SJSA1 (cell line): ENCODE measurements around the gene YARS2. TPM values are rescaled to one million over a fixed set of nuclear protein-coding genes. Genes with fewer than 3 reads are reported as not detected.

Source experiments
- DNase-seq, 2 experiments: peaks; one replicate each; pipeline ENCODE4 v3.0.0-alpha.2; 2015 to 2020; ENCODE audit warnings: low spot score in 2 of 2, low read depth in 1 of 2
- H3K27ac ChIP-seq: fragments of 250-450 bp; sonication (Bioruptor Pico); 2 replicates; pipeline ENCODE4 v1.5.1; 2020; ENCODE audit warnings: mild to moderate bottlenecking, moderate library complexity
- H3K27me3 ChIP-seq: fragments of 250-450 bp; sonication (Bioruptor Pico); replicated peaks from 2 replicates; pipeline ENCODE4 v1.5.1; 2020; ENCODE audit warnings: mild to moderate bottlenecking, moderate library complexity
- H3K36me3 ChIP-seq: fragments of 250-450 bp; sonication (Bioruptor Pico); 2 replicates; pipeline ENCODE4 v1.5.1; 2020; ENCODE audit warnings: mild to moderate bottlenecking
- H3K4me1 ChIP-seq: fragments of 250-450 bp; sonication (Bioruptor Pico); replicated peaks from 2 replicates; pipeline ENCODE4 v1.6.1; 2021; ENCODE audit warnings: mild to moderate bottlenecking
- H3K4me3 ChIP-seq: fragments of 250-450 bp; sonication (Bioruptor Pico); 2 replicates; pipeline ENCODE4 v1.5.1; 2020; ENCODE audit warnings: mild to moderate bottlenecking
- H3K9me3 ChIP-seq: fragments of 250-450 bp; sonication (Bioruptor Pico); replicated peaks from 2 replicates; pipeline ENCODE4 v1.5.1; 2020; ENCODE audit warnings: mild to moderate bottlenecking
- total RNA-seq: library from RNA; depleted of rRNA; stranded (reverse); fragments of >200 nt; shearing (Covaris generic); gene quantifications from 2 replicates; pipeline ENCODE4 v1.2.3, GENCODE V29; 2014; rRNA removed

Gene YARS2
- total RNA-seq: 22.1 and 37.7 TPM in 2 replicates

- Histone ChIP-seq H3K4me1 (peaks cover 14% of the 10 kb centered on the region), H3K9me3 (no peaks in the 10 kb centered on the region), H3K36me3 (peaks cover 36% of the 10 kb centered on the region), H3K27ac (peak within 1 kb of the TSS; percentile 89), H3K4me3 (peak within 1 kb of the TSS; percentile 74), H3K27me3 (no peaks in the 10 kb centered on the region)
- DNase-seq: peak; percentile 85 to 97
These were observed at the start of gene YARS2 for GRCh38 chr12:32755654-32756475. Gene YARS2 (minus strand): TSS chr12:32755897. CDS start chr12:32755874, 23 bp downstream.

DNA sequence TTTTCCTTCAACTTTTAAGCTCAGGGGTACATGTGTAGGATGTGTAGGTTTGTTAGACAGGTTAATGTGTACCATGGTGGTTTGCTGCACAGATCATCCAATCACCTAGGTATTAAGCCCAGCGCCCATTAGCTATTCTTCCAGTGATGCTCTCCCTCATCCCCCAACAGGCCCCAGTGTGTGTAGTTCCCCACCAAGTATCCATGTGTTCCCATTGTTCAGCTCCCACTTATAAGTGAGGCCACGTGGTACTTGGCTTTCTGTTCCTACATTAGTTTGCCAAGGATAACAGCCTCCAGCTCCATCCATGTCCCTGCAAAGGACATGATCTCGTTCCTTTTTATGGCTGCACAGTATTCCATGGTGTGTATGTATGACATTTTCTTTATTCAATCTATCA lies 48.6 kb upstream of the YARS2 start:
- no peak overlapping the region for H3K27ac ChIP-seq
- peaks cover 30% of the 10 kb centered on the region for H3K36me3 ChIP-seq
- peaks cover 9% of the 10 kb centered on the region for H3K4me1 ChIP-seq

GRCh38 chr12:32801269-32801980 lies 45.7 kb upstream of the YARS2 start:
- Histone ChIP-seq H3K4me3 (no peak overlapping the region), H3K36me3 (peaks cover 13% of the 10 kb centered on the region), H3K27me3 (no peaks in the 10 kb centered on the region), H3K4me1 (no peaks in the 10 kb centered on the region), H3K9me3 (no peaks in the 10 kb centered on the region), H3K27ac (no peak overlapping the region)
- no peak for DNase-seq

More for the DNA sequence above, 48.6 kb upstream of the YARS2 start:
- Histone ChIP-seq H3K4me3 (no peak overlapping the region), H3K9me3 (peaks cover 13% of the 10 kb centered on the region), H3K27me3 (no peaks in the 10 kb centered on the region)
- no peak for DNase-seq

- H3K4me1 ChIP-seq: peaks cover 7% of the 10 kb centered on the region
- no peak for DNase-seq
- no peaks in the 10 kb centered on the region for H3K27me3 ChIP-seq
- H3K4me3 ChIP-seq: no peak overlapping the region
- peaks cover 6% of the 10 kb centered on the region for H3K36me3 ChIP-seq
- no peaks in the 10 kb centered on the region for H3K9me3 ChIP-seq
- H3K27ac ChIP-seq: no peak overlapping the region
These were observed 38.6 kb upstream of the YARS2 start for GRCh38 chr12:32794281-32794680.

- no peaks in the 10 kb centered on the region for H3K27me3 ChIP-seq
- peaks cover 7% of the 10 kb centered on the region for H3K4me1 ChIP-seq
- no peaks in the 10 kb centered on the region for H3K9me3 ChIP-seq
- no peak for DNase-seq
- H3K36me3 ChIP-seq: peaks cover 2% of the 10 kb centered on the region
- H3K27ac ChIP-seq: no peak overlapping the region
- no peak overlapping the region for H3K4me3 ChIP-seq
These were observed 34.2 kb upstream of the YARS2 start for GRCh38 chr12:32789916-32790315.

- Histone ChIP-seq H3K27me3 (no peaks in the 10 kb centered on the region), H3K36me3 (peaks cover 2% of the 10 kb centered on the region), H3K27ac (no peak overlapping the region), H3K4me1 (peaks cover 7% of the 10 kb centered on the region), H3K4me3 (no peak overlapping the region), H3K9me3 (no peaks in the 10 kb centered on the region)
- DNase-seq: no peak
These were observed 33.7 kb upstream of the YARS2 start for GRCh38 chr12:32789446-32789845.

DNA sequence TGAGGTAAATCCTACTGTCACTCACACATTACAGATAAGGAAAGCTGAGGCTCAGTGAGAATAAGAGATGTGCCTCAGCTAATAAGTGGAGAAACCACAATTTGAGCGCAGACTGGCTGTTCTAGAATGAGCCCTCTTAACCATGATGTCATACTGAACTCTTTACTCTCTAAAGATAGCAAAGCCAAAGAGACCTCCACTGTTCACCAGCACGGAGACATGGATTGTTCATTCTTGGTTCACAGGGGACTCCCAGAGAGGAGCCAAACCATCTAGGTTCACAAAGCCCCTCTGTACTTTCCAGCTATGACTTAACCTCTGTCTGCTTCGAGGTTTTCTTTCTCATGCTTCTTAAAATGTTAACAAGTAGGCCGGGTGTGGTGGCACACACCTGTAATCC lies 32.7 kb upstream of the YARS2 start:
- H3K27me3 ChIP-seq: no peaks in the 10 kb centered on the region
- H3K36me3 ChIP-seq: peaks cover 2% of the 10 kb centered on the region
- H3K4me1 ChIP-seq: peaks cover 7% of the 10 kb centered on the region
- H3K27ac ChIP-seq: no peak overlapping the region
- no peak overlapping the region for H3K4me3 ChIP-seq
- DNase-seq: no peak
- no peaks in the 10 kb centered on the region for H3K9me3 ChIP-seq

DNA sequence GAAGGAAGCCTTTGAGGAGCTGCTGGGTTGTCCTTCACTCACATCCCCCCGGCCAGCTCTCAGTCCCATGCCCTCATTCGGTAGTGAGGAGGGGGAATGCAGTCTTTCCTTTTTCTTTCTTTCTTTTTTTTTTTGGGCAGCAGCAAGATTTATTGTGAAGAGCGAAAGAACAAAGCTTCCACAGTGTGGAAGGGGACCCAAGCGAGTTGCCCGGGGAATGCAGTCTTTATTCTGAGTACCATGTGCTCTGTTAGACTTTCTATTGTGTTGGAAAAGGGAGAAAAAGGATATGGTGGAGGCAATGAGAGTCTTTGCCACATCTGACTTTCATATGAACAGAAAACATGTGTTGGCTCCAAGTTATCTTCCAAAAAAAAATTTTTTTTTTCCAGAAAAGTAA lies 29.9 kb upstream of the YARS2 start:
- H3K36me3 ChIP-seq: no peaks in the 10 kb centered on the region; the same call in none of the 2 replicates
- H3K4me3 ChIP-seq: no peak overlapping the region
- H3K27ac ChIP-seq: no peak overlapping the region
- H3K4me1 ChIP-seq: peaks cover 13% of the 10 kb centered on the region
- no peaks in the 10 kb centered on the region for H3K9me3 ChIP-seq
- H3K27me3 ChIP-seq: no peaks in the 10 kb centered on the region
- DNase-seq: no peak

GRCh38 chr12:32783029-32783428 lies 27.3 kb upstream of the YARS2 start:
- Histone ChIP-seq H3K4me1 (peaks cover 6% of the 10 kb centered on the region; the same call in 1 of the 2 replicates), H3K27ac (no peak overlapping the region), H3K4me3 (no peak overlapping the region), H3K9me3 (no peaks in the 10 kb centered on the region), H3K27me3 (no peaks in the 10 kb centered on the region), H3K36me3 (no peaks in the 10 kb centered on the region)
- DNase-seq: no peak

DNA sequence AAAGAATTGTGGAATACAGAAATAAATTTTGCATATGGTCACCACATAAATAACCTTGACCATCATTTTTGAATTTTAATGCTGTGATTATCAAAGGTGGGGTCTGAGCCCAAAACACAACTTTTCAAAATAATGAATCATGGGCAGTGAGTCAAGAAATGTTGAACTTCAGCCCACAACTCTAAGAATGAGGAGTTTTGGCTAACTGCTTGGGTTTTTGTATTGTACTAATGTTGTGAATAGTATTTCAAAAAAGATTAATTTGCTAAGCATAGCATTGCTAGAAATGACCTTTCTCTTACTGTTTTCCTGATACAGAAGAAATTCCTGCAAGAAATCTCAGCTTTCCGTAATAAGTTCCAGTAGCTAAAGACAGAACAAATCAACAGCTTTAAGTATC lies 24.4 kb upstream of the YARS2 start:
- Histone ChIP-seq H3K4me3 (no peak overlapping the region), H3K27ac (no peak overlapping the region), H3K27me3 (no peaks in the 10 kb centered on the region), H3K4me1 (peaks cover 6% of the 10 kb centered on the region), H3K9me3 (no peaks in the 10 kb centered on the region), H3K36me3 (no peaks in the 10 kb centered on the region)
- DNase-seq: no peak

DNA sequence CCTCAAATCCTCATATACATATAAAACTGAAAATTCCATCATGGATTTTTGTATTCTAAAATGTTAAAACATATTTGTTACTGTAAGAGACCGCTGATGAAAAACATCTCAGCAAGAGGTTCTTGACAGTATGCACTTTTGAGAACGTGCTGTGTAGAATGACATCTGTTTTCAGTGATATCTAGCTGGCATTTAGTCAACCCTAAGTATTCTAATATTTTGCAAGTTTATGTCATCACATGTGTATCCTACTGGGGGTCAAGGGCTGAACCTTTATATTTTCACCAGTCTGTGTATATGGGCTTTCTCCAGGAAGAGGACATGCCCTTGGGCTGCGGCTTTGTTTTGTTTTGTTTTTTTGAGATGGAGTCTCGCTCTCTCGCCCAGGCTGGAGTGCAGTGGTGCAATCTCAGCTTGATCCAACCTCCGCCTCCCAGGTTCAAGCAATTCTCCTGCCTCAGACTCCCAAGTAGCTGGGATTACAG lies 22.0 kb upstream of the YARS2 start:
- Histone ChIP-seq H3K27me3 (no peaks in the 10 kb centered on the region; the same call in 1 of the 2 replicates), H3K4me1 (no peaks in the 10 kb centered on the region; the same call in 1 of the 2 replicates), H3K4me3 (no peak overlapping the region), H3K9me3 (no peaks in the 10 kb centered on the region), H3K27ac (no peak overlapping the region), H3K36me3 (no peaks in the 10 kb centered on the region)
- no peak for DNase-seq

DNA sequence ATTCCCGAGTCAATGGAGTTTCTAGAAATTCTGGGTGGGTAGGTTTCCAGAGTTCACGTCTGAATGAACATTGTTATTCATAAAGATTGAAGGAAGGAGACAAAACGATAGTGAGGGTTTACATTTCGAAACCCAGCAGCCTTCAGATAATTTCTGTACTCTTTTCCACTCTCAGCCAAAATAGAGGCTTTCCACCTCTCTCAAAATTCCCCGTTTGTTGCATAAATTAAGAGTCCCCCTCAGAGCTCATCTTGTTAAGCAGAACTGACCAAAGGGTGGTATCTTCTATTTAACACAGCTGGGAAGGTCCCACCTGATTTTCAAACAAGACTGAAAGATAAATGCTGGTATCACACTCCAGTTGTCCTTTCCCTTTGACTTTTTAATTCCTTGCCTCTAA lies 21.5 kb upstream of the YARS2 start:
- Histone ChIP-seq H3K9me3 (no peaks in the 10 kb centered on the region), H3K4me3 (no peak overlapping the region), H3K4me1 (no peaks in the 10 kb centered on the region; the same call in 1 of the 2 replicates), H3K27ac (no peak overlapping the region), H3K36me3 (no peaks in the 10 kb centered on the region), H3K27me3 (no peaks in the 10 kb centered on the region; the same call in 1 of the 2 replicates)
- DNase-seq: no peak

DNA sequence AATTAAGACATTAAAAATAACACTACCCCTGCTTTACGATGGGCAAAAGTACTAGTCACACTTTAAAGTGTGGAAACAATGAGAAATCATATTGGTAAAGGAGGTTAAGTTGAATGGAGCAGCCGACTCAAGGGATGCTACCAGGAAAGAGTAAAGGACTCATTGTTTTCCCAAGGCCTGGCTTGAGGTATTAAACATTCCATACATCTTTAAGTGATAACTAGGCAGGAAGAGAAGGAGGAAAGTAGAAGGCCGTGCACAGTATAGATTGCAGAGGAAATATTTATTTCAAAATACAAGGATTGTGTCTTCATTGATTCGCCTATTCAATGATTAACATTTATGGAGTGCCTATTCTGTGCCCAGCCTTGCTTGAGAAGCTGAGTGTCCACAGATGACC lies 20.6 kb upstream of the YARS2 start:
- no peak overlapping the region for H3K27ac ChIP-seq
- H3K36me3 ChIP-seq: no peaks in the 10 kb centered on the region
- no peak for DNase-seq
- H3K4me1 ChIP-seq: no peaks in the 10 kb centered on the region; the same call in 1 of the 2 replicates
- no peaks in the 10 kb centered on the region for H3K9me3 ChIP-seq
- no peaks in the 10 kb centered on the region; the same call in 1 of the 2 replicates for H3K27me3 ChIP-seq
- no peak overlapping the region for H3K4me3 ChIP-seq

- Histone ChIP-seq H3K9me3 (no peaks in the 10 kb centered on the region), H3K4me3 (no peak overlapping the region), H3K27ac (no peak overlapping the region), H3K27me3 (peaks cover 10% of the 10 kb centered on the region; the same call in 1 of the 2 replicates), H3K4me1 (no peaks in the 10 kb centered on the region; the same call in 1 of the 2 replicates), H3K36me3 (no peaks in the 10 kb centered on the region)
- no peak for DNase-seq
These were observed 18.0 kb upstream of the YARS2 start for GRCh38 chr12:32773691-32774090.
